Frontal cortex (tissue), 4 donors: ENCODE measurements around the gene L2HGDH. TPM values are rescaled to one million over a fixed set of nuclear protein-coding genes. Genes with fewer than 3 reads are reported as not detected.
"Not testable (repeated sequence)": the region's sequence is repeated elsewhere in the genome, so short reads cannot be mapped to it uniquely, and the experiment has no call there.

Experiments used
- DNase-seq, 2 donors: peaks; one replicate each; pipeline ENCODE4 v3.0.0; 2012; ENCODE audit warnings: low spot score in 2 of 2
- FAIRE-seq: peaks from 2 replicates; lab custom pipeline; 2012; peaks lifted over from hg19 to GRCh38; lab: Jason Lieb, UNC
- total RNA-seq: library from RNA; depleted of rRNA; stranded (reverse); fragments of >200 nt; gene quantifications from one replicate; pipeline ENCODE4 v1.2.3, GENCODE V29; 2014
- donor health status: control.
- donor health status: control.
- donor health status: control.

The L2HGDH gene
- 18.3 TPM for total RNA-seq

DNA sequence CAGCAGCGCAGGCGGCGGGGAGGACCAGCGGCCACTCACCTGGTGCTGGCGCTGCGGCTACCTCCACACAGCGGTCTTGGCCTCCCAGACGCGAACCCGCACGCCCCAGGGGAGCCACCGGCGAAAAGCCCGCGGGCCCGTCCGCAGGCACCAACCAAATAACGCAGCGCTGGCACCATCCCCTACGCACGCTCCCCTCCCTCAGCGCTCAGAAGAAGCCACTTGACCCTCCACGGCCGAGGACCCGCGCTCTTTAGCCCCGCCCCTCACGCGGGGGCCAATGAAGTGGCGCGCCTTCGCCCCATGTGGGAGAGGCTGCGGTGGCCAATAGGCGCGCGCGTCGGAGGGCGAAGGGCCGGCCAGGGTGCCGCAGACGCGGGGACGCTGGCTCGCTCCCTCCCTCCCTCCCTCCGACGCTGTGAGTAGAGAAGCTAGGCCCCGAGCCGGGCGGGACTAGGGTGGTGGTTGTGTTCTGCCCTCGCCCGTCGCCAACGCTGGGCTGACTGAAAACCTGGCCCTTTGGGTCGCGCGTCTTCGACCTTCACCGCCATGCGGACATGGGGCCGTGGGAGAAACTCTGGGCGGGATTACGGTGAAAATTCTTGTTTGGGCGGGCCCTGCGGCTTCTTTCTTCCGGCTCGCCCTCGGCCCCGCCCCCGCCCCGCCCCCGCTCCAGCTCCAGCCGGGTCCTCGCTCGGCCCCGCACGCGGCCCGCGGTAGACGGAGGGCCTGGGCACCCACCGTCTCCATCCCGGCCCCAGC, at the start of gene L2HGDH, which contains the start of gene DMAC2L:
TSS of gene L2HGDH (minus strand) at position 258 of the 762 bp plus-strand sequence. CDS start at position 179, 79 bp downstream.
TSS of gene DMAC2L (plus strand) at position 353 of the 762 bp plus-strand sequence. CDS start 9,164 bp downstream, outside the sequence.
- DNase-seq (peak; percentile 96 to 97), FAIRE-seq (no peak)

DNA sequence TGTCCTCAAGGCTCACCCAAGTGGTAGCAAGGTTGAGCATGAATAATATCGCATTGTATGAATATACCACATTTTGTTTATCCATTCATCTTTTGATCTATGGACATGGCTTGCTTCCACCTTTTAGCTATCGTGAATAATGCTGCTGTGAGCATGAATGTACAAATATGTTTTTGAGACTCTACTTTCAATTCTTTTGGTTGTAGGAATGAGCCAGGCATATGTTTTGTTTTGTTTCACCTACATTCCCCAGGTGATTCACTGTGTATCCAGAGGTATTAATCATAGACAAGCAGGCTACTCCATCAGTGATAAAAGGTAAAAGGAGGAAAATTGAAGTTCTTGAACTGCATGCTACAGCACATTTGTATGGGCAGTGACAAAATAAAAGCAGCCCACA, 48.8 kb upstream of the L2HGDH start:
- no peak for DNase-seq
- FAIRE-seq = no peak

DNA sequence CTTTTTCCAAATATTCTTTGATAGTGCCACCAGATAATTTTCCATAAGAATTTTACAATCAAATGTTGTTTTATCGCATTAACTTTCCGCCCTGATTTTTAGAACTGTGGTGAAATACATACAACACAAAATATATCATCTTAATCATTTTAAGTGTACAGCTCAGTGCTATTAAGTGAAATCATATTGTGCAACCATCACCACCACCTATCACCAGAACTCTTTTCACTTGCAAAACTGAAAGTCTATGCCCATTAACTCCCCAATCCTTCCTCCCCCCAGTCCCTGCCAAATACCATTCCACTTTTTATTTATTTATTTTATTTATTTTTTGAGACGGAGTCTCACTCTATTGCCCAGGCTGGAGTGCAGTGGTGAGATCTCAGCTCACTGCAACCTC, 48.1 kb upstream of the L2HGDH start:
- DNase-seq (no peak), FAIRE-seq (no peak)

DNA sequence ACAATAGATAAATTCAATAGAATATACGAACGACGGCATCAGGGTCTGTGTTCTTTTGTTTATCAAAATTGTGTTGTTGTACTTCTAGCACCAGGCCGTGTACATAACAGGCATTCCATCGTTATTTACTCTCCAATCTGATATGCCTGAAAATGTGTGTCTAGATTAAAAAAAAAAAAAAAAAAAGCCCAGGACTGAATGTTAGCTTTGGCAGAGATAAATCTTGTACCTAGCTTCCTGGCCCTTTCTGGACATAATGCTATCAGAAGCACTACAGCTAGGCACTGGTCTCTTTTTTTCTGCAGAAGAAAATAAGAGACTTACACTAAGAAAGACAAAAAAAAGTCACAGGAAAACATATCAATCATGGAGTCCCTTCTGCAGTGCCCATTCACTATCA, 47.6 kb upstream of the L2HGDH start:
- FAIRE-seq (no peak), DNase-seq (no peak)

DNA sequence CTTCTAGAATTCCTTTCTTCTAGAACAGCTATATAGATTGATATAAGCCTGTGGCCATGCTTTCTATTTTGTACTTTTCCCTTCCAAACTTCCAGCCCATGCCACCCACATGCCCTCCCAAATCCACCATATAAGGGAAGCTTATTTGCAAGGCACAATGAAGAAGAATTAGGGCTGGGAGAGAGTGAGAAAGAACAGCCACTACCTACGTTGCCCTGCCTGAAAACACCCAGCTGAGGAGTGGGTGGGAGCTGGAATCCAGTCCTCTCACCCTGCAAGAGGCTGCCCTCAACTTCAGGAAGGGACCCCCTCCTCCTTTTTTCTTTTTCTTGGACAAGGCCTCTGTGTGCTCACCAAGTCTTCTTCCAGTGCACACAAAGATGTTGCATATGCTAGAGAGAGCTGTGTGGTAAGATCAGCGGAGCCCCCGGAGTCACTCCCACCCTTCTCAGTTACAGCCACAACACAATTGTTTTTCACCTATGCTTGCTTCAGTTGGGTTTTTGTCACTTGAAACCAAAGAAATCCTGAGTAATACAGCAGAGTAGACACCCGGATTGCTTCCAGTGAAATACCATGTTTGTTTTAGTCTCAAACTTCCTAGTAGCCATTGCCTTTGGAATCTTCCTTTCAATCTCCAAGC, 45.8 kb upstream of the L2HGDH start:
- no peak for FAIRE-seq

DNA sequence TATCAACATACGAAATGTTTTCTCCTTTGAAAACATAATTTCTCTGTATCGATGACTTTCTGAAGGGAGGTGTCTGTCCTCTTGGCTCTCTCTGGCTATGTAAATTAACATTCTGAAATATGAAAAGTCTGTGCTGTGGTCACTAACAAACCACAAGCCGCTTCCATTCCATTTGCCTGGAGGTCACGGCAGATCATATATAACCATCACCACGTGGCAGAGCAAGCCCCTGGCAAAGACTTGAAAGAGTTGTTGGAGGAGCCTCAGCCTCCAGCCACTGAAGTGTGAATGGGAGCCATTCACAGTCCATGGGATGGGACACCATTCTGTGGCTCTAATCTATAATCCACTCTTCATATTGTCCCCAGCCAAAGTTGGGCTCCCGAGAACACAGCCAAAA, 45.1 kb upstream of the L2HGDH start:
- no peak for DNase-seq
- no peak for FAIRE-seq

More for the DNA sequence above, 45.8 kb upstream of the L2HGDH start:
- DNase-seq = no peak

DNA sequence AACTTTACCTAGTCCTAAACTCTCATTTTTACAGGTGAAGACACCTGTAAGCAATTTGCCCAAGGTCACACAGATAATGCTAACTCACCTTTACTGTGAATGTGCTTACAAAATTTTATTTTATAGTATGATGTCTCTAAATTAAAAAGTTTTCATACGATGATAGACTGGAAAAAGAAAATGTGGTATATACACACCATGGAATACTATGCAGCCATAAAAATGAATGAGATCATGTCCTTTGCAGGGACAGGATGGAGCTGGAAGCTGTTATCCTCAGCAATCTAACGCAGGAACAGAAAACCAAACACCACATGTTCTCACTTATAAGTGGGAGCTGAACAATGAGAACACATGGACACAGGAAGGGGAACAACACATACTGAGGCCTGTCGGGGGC, 44.3 kb upstream of the L2HGDH start:
- not testable (repeated sequence) for DNase-seq, FAIRE-seq

DNA sequence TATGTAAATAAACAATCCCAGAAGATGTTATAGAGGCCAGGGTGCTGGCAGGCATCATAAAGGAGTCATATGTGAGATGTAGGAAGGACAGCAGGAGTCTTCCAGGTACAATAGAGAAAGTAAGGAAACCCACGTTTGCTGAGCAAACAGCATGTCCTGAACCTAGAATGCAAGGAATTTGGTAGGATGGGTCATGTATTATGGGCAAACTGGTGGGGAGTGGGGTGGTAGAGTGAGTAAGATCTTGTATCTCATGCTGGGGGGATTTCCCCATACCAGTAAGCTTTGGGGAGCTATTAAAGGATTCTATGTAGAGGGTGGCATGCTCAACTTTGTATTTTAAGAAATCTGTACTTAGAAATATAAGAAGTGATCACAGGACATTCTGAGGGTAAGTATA, 43.7 kb upstream of the L2HGDH start:
- DNase-seq (no peak), FAIRE-seq (no peak)

DNA sequence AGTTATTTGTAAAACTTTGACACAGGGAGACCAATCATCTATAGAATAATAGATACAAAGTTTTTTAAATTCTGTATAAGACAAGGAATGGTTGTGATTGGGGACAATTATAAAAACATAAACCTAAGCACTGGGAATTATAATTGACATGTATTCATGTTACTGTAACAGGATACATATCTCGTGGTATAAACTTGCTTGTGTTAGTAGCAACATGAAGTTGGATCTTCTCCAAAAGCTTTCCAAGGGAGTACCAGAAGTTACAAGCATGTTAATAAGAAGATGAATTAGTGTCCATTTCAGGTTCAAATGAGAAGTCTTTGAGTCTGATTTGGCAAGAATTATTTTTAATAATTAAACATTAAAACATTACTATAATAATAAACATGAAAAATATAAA, 42.5 kb upstream of the L2HGDH start:
- no peak for DNase-seq
- FAIRE-seq = no peak

DNA sequence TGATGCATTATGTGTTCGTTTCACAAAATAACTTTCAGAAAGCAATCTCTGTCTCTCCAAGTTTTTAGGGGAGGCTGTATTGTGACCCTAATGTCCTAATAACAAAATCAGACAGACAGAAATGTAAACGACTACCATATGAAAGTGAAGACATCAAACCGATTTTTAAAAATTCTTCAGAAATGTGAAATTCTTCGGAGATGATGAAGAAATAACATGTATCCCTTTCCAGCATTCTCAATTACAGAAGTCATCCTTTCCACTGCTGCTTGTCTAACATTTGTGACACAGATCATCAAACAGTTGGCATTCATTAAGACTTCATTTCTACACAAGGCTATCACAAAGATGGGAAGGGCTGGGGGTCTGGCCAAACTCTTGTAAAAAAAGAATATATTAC, 41.1 kb upstream of the L2HGDH start:
- DNase-seq = no peak
- FAIRE-seq = no peak

DNA sequence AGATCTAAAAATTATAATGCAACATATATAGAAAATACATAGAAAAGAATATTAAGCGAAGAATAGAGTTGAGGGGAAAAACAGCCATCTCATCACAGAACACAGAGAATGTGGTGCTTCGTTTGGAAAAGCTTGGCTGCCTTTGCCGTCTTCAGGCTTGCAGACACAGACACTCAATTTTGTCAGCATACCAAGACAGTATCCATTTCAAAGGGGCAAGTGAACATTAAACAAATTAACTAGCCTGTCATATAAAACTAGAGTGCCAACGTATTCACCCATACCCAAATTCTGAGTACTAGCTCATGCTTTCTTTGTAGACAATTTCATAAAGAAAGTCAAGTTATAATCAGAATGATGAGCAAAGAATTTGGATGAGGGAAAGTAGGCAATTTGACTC, 40.6 kb upstream of the L2HGDH start:
- FAIRE-seq (no peak), DNase-seq (no peak)

DNA sequence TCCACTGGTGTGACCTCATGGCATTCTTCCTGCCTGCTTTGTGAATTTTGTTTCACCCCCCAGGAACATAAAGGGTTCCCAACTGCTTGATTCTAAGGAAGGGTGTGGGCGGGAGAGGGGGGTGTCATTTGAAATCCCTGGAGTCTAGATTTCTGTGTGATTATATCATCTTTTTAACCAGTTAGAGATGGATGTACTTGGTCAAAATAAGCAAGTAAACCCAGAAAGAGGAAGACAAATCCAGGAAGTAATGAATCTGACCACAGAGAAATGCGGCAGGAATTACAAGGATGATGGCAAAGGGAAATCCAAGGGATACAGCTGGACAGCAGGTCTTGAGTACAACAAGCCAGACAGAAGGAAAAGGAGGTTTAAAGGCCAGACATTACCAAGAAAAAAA, 38.9 kb upstream of the L2HGDH start:
- DNase-seq = no peak

DNA sequence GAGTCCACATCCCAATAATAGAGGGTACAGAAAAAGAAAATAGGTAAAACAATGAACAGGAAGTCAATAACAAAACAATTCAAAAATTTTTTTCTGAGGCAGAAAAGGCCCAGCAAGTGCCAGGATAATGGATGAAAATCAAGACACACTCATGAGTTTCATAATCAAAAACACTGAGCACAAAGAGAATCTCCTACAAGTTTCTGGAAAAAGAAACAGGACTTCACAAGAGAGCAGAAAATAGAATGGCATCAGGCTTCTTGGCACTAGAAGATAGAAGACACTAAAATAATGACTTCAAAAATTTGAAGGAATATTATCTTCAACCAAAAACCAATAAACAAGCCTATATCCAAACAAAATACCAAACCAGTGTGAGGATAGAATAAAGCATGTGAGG, 36.9 kb upstream of the L2HGDH start:
- DNase-seq (no peak), FAIRE-seq (no peak)

More for the DNA sequence above, 38.9 kb upstream of the L2HGDH start:
- no peak for FAIRE-seq

DNA sequence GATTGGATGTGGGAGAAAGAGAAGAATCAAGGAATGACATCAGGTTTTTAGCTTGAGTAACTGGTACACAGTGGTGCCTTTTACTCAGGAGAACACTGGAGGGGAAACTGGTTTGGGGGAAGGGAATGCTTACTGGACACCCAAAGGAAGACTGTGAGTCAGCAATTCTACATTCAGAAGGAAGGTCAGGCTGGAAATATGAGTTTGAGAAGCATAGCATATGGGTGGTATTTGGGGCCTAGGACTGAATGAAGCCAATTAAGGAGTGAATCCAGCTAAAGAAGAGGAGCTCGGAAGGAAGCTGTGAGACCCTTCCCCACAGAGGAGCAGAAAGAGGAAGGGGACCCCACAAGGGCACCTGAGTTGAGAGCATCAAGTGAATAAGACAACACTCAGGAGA, 35.5 kb upstream of the L2HGDH start:
- DNase-seq (no peak), FAIRE-seq (no peak)

DNA sequence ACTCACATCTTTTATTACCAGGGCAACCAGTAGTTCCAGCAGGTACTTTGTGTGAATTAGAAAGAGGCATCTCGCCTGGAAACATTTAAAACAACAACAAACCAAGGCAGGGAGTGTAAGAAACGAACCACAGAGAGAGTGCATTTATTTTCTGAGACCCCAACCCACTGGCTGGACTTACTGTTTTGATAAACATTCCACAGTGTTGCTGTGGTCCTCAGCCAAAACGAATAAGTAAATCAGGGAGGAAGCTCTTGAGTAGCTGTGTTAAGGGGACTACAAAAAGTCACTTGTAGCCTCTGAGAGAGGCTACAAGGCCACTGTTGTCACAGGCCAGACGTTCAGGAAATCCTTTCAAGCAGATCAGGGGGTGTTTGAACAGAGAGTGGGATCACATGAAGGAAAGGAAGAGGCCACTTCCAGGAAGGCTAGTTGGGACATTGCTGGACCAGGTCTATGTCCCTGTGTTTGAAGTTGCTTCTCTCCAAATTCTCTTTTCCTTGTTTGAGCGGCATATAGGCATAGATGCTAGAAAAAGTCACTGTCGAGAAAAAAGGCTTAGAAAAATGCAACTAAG, 33.9 kb upstream of the L2HGDH start:
- FAIRE-seq = no peak
- DNase-seq = no peak

DNA sequence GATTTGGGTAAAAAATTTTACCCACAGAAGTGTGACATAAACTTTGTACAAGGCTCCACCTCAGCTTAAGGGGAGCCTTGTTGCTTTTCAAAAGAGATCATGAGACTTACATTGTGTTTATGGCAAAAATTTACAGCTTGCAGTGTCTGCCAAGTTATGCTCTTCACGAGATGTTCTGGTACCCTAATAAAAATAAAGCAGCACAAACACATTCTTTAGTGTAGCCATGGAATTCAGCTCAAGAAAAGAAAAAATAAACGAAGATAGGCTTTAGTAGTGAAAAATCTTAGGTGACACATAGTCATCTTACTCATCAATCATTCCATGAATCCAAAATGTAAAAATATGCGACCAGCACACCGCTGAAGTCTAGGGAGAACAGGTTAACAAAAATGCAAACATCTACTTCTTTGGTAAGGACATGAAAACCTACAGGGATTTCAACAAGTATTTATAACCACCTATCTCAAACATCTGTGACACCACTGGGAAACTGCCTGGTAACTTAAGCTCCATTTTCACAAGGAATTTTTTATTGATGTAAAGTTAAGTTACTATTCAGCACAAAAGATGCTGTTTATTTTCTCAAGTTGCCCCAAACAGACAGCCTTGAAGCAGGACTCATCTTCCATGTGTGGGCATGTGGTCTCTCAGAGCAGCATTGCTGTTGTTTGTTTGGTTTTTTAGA, 33.0 kb upstream of the L2HGDH start:
- FAIRE-seq (no peak), DNase-seq (no peak)

DNA sequence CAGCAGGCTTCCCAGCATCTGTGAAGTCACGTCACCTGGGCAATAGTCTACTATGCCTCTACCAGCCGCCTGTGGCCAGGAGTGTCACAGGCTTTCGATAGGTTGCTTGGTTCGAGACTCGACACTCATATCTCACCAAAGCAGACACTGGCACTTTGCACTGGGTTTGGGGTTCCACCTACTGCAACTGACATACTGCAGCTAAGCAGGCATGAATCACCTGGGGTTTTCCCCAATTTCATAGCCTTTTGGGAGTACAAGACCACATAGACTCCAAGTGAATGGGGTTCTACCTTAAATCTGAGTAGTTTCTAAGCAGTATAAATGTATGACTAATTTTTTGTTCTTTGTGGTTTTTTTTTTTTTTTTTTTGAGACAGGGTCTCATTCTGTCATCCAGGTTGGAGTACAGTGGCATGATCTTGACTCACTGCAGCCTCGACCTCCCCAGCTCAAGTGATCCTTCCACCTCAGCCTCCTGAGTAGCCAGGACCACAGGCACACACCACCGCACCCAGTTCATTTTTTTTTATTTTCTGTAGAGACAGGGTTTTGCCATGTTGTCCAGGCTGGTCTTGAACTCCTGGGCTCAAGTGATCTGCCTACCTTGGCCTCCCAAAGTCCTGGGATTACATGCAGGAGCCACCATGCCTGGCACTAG, 32.2 kb upstream of the L2HGDH start:
- FAIRE-seq (no peak), DNase-seq (no peak)

DNA sequence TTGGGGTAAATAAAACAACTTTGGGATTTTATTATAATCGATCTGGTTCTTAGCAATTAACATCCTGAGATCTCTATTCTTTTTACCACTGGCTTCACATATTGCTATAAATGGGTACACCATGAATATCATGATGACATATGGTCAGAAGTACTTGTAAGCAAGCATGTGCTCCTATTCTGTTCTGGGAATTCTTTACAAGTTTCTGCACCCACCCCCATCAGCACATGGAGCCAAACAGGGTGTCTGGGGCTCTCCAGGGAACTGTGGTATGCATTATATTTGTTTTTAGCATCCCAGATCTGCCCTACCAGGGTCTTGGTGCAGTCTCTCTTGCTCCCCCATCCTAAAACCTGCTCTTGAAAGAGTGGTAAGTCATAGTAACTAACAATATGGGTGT, 31.4 kb upstream of the L2HGDH start:
- DNase-seq (no peak), FAIRE-seq (no peak)

DNA sequence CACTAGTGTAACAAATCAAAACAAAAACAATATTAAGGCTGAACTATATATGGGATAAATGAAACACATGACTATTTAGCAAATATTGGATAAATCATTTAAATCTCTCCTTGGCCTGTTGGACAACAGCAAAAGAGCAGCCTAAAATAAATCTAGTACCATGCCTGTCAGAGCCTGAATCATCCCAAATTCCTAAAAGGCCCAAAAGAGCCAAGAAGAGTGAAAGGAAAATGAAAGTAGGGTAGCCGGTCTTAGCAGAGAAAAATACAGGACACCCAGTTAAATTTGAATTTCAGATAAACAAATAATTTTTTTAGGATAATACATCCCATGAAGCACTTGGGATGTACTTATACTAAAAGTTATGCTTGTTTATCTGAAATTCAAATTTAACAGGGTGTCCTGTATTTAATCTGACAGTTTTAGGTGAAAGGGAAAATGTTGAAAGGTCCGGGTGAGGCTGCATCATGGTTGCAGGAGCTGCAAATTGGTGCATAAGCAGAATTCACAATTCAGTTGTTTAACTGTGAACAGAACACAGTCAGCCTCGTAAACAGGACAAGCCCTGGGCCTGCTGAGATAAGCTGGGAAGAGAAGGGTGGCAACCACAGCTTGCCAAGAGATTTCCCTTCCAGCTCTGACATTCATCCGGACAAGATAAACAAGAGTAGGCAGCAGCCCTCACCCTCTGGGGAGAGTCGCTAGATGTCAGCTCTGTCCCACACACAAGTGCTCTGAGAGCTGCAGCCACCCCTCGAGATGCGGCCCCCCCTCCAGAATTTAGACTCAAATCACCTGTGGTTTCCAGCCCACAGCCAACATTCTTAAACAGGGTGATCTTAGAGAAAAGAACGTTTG, 30.4 kb upstream of the L2HGDH start:
- peak; percentile 51 to 58 for DNase-seq
- no peak for FAIRE-seq
